CD4-positive, alpha-beta T cell treated with Interleukin-15 for 4 hours (primary cell): ENCODE results near the gene LSR.
"Not testable (repeated sequence)": the region's sequence is repeated elsewhere in the genome, so short reads cannot be mapped to it uniquely, and the experiment has no call there.

ENCODE experiments used
- DNase-seq: peaks from one replicate; pipeline ENCODE4 v3.0.0-alpha.2; 2020; ENCODE audit warnings: low spot score

Gene LSR

GRCh38 chr19:35217649-35217990 lies 31.2 kb upstream of the LSR start:
- no peak for DNase-seq

DNA sequence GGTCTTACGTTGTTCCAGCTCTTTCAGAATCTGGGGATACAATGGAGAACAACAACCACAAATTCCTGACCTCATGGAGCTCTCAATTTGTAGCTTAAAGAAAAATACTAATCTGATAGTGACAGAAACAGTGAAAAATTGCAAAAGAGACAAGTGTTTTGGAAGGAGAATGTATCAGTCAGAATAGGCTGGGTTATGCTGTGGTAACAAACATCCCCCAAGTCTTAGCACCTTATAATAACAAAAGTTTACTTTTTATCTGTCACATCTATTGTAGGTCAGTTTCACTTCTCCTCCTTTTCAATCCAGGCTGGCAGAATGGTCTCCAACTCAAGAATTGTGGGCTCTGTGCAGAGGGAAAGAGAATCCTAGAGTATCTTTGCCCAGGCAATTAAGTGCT lies 29.8 kb upstream of the LSR start:
- no peak for DNase-seq

- DNase-seq = no peak
Measured at GRCh38 chr19:35220315-35220921, 28.4 kb upstream of the LSR start.

DNA sequence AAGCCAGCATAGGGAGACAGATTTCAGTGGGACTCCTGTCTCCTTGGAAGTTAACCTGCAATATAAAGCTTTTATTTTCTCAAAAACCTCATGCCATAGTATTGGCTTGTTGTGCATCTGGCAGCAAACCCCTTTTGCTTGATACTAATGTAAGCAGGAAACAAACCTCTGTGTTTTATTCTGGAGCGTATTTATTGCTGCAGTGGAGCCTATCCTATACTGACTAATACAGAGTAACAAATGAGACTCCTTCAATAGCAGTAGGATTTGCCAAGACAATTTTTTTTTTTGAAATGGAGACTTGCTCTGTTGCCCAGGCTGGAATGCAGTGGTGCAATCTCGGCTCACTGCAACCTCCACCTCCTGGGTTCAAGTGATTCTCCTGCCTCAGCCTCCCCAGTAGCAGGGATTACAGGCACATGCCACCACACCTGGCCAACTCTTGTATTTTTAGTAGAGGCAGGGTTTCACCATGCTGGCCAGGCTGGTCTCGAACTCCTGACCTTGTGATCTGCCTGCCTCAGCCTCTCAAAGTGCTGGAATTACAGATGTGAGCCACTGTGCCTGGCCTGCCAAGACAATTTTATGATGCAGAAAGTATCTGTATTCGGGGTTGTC lies 27.7 kb upstream of the LSR start:
- not testable (repeated sequence) for DNase-seq

GRCh38 chr19:35222373-35223015 lies 26.3 kb upstream of the LSR start:
- no peak for DNase-seq

DNA sequence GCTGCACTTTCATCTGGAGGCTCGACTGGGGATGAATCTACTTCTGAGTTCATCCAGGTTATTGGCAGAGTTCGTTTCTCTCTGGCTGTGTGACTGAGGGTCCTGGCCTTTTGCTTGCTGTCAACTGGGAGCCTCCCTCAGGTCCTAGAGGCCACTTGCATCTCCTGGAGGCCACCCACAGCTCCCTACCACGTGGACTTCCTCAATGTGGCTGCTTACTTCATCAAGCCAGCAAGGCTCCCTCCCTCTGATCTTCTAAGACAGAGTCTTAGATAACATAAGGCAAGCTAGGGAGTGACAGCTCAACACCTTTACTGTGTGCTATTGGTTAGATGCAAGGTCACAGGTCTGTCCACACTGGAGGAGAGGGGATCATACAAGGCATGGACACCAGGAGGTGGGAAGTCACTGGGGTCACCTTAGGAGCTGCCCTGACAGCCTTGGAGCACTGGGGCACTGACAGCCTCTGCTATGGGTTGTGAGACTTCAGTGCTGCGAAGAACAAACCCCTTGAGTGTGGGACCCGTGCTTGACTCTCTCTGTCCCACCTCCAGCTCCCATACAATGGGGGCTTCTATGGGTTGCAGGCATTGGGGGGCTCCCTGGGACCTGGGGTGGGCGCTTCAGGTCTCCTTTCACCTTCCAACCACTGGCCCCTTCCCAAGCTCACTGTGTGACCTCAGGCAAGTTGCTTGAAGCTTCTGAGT lies 25.6 kb upstream of the LSR start:
- no peak for DNase-seq

DNA sequence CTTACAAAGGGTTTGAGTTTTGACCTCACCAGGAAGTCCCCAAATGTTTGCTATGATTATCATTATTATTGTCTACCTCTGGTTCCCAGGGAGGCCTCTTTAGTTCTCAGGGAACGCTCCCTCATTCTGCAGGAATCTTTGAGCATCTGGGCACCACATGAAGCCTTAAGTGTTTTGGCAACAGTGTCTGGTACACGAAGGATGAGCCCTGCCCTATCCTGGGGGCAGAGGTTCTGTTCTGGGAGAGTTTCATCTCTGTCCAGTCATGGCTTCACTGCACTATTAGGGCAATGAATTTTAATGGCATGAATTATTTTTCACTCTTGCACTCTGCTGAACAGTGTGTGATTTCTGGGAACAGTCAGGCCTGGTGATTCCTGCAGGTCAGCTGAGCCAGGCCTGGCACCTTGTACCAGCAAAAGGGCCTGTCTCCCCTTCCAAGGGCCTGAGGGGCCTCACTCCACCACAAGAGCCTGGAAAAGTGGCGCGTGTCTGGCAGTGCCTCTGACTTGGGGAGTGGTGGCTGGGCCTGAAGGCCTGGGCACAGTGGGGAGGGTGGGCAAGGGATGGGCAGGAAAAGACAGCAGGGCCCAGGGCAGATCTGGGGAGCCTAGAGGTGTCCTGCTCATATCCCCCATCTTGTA lies 24.8 kb upstream of the LSR start:
- DNase-seq = no peak

DNA sequence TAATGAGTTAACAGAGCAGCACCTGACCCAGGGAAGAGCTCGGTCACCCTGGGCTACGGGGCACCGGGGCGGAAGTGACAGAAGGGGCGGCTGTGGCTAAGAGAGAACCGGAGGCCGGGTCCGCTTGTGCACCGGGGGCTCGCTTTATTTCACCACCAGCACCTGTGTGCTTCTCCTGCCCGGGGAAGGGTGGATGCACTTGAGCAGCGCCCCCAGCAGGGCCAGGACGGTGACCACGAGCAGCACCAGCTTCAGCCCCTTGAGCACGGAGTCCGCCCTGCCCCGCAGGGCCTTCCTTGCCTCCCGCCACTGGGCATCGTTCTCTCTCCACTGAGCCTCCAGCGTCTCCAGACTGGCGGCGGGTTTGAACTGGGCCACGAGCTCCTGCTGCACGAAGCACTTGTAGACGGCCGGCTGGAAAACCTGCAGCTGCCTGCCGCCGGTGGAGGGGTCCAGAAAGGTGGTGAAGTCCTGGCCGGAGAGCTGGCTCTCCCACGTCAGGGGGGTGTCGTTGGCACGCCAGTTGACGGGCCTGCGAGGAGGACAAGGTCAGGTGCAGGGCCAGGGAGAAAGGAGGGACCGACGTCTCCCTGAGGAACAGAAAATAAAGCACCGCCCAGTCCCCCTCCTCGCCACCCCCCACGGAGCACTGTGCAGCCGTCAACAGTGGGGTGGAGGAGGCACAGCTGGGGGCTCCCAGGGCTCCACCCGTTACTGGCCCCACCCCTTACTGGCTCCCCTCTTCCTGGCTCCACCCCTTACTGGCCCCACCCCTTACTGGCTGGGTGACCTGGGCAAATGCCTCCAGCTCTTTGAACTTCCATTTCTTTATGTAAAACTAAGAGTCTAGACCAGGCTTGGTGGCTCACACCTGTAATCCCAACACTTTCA lies 23.9 kb upstream of the LSR start:
- no peak for DNase-seq

- no peak for DNase-seq
Measured at GRCh38 chr19:35225951-35226350, 22.9 kb upstream of the LSR start.

- no peak for DNase-seq
Measured at GRCh38 chr19:35226748-35227147, 22.1 kb upstream of the LSR start.

DNA sequence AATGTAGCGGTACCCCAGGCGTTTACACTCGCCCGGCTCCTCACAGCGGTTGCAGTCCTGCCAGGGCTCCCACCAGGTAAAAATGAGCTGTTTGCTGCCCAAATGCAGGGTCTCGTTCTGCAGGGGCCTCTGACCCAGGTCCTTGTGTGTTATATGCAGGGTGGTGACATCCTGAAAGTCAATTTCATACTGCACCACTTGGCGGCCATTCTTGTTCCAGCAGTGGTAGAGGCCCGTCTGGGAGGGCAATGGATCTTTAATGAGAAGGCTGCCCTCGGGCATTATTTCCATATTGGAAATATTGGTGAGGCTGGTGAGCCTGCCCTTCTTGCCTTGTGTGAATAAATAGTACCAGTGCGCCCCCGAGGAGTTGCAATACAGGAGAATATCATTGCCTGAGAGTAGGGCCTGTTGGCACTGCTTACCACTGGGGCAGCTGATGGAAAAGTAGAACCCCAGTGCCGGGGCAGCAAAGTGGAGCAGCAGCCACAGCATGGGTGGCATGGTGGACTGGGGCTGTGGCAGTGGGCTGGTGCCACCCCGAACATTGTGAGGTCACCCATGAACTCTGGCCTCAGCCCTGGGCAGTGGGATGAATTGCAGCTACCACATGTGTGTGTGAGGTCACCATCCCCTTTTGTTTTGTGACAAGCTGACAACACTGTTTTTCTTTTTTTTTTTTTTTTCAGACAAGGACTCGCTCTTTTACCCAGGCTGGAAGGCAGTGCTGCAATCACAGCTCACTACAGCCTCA lies 20.4 kb upstream of the LSR start, which contains the start of gene FAM187B:
TSS of gene FAM187B (minus strand) at position 563 of the 754 bp plus-strand sequence. CDS start at position 504, 59 bp downstream.
- no peak for DNase-seq

GRCh38 chr19:35229601-35230000 lies 19.2 kb upstream of the LSR start:
- DNase-seq = no peak

DNA sequence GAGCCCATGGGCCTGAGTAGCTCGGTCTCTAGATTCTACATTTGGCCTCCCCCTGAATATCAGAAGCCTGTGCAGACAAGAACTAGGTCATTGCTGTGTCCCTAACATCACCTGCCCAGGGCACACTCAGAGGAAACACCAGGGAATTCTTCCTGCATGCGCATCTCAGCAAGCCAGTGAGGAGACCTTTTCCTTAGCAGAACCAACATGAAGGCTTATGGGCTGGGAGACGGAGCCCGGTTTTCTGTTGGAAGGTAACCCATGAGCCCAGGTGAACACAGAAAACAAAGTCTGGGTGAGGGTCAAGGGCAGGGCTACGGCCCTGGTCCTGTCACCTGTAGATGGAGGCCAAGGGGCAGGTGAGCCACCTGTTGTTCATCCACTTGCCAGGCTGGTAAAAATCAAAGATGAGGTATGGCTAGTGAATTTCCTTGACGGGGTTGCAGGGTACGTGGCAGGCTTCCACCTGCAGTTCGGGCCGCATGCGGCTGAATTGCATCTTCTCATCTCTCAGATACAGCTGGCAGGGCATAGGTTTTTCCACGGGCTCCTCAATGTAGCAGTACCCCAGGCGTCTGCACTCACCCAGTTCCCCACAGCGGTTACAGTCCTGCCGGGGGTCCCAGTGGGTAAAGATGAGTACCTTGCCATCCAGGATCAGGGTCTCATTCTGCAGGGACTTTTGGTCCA lies 16.7 kb upstream of the LSR start:
- no peak for DNase-seq

GRCh38 chr19:35232912-35233311 lies 15.9 kb upstream of the LSR start:
- no peak for DNase-seq

DNA sequence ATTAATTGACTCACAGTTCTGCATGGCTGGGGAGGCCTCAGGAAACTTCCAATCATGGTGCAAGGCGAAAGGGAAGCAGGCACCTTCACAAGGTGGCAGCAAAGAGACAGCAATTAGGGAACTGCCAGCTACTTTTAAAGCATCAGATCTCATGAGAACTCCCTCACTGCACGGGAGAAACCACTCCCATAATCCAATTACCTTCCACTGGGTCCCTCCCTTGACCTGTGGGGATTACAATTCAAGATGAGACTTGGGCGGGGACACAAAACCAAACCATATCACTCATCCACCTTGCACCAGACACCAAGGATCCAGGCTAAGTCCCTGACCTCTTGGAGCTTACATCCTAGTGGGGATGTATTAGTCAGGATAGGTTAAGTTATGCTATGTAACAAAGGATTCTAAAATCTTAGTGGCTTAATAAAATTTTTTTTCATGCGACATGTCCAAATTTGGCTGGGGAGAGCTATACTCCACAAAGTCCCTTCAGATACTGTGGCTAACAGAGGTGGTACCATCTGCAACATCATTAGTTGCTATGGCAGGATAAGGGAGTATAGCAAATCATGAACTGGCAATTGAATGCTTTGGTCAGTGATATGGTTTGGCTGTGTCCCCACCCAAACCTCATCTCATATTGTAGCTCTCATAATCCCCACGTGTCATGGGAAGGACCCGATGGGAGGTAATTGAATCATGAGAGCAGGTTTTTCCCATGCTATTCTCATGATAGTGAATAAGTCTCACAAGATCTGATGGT lies 12.0 kb upstream of the LSR start:
- DNase-seq = peak; percentile 42

DNA sequence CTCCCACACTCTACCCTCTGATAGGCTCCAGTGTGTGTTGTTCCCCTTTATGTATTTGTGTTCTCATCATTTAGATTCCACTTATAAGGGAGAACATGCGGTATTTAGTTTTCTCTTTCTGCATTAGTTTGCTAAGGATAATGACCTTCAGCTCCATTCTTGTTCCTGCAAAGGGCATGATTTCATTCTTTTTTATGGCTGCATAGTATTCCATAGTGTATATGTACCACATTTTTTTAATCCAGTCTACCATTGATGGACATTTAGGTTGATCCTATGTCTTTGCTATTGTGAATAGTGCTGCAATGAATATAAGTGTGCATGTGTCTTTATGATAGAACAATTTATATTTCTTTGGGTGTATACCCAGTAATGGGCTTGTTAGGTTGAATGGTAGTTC lies 9.2 kb upstream of the LSR start:
- DNase-seq = not testable (repeated sequence)

DNA sequence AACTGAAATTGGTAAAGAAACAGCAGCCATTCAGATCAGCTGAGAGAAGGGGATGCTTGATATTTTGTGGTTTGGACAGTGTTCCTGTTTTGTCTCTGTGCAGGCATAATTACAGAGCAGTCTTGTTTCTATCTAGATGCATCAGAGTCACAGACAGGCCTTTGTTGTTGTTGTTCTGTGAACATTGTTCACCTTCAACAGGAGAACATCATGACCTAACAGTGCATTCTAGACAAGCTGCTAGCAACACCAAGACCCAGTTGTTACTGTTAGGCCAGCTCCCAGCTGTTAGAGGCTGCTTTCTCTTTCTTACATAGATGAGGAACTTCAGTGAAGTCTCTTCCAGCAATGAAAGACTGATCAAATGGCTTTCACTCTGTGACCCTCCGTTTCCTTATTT lies 8.5 kb upstream of the LSR start:
- DNase-seq = peak; percentile 68

DNA sequence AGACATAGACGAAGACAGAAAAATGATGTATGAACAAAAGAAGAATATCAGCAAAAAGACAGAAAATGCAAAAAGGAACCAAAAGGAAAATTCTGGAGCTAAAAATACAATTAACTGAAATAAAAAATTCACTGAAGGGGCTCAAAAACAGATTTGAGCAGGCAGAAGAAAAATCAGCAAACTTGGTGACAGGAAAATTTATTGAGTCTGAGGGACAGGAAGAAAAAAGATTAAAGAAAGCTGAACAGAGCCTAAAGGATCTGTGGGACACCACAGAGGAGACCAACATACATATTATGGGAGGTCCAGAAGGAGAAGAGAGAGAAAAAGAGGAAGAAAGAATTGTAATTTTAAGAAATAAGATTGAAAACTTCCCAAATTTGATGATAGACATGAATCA lies 7.4 kb upstream of the LSR start:
- no peak for DNase-seq

DNA sequence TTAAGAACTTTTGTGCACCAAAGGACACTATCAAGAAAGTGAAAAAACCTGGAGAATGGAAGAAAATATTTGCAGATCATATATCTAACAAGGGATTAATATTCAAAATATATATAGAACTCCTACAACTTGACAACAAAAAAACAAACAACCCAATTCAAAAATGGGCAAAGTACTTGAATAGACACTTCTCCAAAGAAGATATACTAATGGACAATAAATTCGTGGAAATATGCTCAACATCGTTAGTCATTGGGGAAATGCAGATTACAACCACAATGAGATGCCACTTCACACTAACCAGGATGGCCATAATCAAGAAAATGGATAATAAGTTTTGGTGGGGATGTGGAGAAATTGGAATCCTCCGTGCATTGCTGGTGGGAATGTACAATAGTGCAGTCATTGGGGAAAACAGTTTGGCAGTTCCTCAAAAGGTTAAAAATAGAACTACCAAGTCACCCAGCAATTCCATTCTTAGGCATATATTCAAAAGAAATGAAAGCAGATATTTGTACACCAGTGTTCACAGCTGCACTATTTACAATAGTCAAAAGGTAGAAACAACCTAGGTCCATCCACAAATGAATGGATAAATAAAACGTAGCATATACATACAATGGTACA lies 2.2 kb upstream of the LSR start:
- no peak for DNase-seq
